GM18511 (cell line): ENCODE data around the gene ZBTB12.
"Not testable (repeated sequence)": the region's sequence is repeated elsewhere in the genome, so short reads cannot be mapped to it uniquely, and the experiment has no call there.

Source experiments
- ATAC-seq: cut with Tn5 transposase; IDR thresholded peaks from one replicate; pipeline ENCODE4 v1.9.1; 2021; ENCODE audit warnings: mild to moderate bottlenecking, moderate library complexity; ENCODE audit not compliant: unreplicated experiment

Gene ZBTB12

DNA sequence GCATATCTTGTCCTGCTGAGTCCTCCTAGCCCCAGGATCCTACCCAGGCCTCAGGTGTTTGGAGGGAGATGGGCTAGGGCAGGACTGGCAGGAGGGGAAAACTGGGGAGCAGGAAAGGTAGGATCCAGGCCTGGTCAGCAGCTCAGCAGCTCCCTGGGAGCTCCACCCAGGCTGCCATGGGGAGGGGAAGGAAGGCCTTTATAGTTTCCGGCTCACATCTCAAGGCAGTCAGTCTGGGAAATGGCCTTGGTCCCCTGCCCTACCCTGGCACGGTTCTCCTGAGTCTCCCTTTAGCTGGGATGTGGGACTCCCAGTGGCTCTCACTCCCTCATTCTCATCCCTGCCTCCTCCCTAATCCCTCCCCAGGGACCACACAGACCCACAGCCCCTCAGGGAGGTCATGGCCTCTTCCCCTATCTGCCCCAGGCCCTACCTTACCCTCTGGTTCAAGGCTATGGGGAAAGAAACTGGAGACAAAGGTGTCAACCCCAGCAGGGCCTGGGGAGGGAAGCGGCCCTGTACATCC, 24.7 kb downstream of the ZBTB12 start:
- ATAC-seq, result no peak

DNA sequence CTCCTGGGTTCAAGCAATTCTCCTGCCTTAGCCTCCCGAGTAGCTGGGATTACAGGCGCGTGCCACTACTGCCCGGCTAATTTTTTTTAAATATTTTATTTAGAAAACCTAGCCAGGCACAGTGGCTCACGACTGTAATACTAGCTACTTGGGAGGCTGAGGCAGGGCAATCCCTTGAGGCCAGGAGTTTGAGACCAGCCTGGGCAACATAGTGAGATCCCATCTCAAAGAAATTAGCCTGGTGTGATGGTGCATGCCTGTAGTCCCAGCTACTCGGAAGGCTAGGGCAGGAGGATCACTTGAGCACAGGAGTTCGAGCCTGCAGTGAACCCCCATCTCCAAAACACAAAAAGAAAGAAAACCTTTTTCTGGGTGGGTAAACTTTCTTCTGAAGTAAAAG, 25.5 kb downstream of the ZBTB12 start:
- ATAC-seq, result no peak

DNA sequence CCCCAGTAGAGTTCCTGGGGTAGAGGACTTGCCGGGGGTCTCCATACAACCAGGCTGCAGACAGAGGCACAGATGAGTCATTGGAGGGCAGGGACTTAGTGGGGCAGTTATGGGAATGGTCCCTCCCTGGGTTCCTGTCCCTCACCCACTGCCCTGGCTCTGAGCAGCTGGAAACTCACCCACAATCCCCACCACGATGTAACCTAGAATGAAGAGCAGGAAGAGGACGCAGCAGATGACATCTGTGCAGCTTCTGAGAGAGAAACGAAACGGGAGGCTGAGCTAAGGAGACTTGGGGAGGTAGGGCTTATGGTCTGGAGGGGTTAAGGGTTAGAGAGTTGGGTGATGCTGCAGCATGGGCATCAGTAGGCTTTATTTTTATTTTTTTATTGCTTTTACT, 26.0 kb downstream of the ZBTB12 start:
- no peak for ATAC-seq

DNA sequence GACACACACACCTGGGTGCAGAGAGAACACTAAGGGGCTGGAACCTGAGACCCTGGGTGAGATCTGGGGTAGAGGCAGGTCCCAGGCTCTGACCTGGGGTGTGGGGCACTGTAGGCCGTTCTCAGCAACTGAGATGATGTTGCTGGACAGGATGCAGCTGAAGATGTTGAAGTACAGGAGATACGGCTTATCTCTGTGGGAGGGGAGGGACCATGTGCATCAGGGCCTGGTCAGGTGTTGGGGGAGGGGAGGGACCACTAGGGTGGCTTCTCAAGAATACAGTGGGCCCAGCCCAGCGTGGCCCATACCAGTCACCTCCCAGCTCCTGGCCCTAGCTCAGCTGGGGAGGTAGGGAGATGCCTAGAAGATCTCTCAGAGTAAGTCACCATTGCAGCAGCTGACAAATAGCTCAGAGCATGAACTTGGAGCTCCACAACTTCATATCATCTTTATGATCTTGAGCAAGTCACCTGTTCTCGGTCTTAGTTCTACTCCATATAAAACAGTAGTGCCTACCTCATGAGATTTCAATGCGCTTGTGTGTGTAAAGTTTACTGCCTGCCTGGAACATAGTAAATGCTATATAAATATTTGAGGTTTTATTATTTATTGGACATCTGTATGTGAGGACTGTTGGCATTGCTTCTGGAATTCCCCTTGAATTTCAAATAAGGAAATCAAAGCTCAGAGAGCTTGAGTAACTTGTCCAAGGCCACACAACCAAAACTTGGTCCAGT, 26.9 kb downstream of the ZBTB12 start:
- no peak for ATAC-seq

DNA sequence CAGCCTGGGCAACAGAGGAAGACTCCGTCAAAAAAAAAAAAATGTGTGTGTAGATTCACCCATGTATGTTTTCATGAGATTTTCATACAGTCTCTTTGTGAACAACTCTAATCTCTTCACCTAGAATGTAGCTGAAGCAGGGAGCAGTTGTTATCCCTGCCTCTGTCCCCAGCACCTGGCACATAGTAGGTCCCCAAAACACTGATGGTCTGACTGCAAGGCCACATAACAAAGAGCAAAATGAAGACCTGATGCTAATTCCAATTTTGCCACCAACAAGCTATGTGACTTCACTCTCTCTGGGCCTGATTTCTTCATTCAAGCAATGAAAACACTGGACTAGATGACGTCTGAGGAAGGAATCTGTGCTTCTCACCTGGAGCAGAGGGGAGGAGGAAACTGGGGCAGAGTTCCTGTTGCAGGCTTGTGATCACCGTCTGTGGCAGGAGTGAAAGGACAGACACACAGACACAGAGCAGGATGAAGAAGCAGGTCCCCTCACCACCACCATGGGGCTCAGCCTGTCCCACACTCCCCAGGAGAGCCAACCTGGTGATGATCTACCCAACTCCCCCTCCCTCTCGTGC, 27.7 kb downstream of the ZBTB12 start:
- no peak for ATAC-seq

DNA sequence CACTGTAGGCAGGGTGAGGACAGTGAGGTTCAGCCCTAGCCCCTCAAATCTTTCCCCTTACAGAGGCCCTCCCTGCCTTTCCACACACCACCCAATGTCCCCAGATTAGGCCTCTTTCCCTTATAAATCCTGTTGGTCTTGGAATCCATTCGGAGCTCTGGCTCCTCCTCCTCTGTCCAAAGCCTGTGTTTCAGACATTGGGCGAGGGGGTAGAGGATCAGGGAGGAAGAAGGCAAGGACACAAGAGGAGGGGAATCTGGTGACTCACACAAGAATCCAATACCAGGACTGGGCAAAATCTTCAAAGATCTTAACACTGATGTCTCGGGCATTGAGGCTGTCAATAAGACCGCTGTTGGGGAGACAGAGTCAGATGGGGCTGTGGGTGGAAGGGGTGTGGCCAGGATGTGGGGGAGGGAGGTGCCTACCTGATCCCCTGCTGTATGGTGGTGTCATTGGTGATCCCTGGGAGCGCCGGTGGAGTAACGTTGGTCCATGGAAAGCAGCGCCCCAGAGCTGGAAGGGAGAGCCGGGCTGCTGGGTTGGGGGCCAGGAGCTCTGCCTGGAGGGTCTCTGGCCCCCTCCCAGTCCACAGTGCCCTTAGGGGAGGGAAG, 30.7 kb downstream of the ZBTB12 start:
- no peak for ATAC-seq

DNA sequence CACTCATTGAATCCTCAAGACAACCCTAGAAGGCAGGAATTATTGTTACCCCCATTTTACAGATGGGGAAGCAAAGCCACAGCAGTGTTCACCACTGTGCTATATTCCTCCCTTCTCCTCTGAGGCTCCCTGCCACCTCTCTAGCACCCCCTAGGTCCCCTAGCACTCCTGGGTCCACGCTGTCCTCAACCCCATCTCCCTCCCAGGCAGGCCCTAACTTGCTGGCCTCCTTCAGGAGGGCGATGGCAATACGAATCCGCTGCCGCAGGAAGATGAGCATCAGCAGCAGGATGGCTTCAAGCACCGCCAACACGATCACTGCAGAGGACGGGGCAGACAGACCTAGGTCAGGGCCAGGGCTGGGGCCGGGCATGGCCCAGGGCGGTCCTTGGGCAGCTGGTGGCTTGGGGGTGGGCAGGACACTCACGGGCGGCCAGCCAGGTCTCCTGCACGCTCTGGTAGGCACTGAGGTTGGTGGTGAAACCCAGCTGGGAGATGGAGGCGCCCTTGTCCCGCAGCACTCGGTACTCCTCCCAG, 31.4 kb downstream of the ZBTB12 start:
- ATAC-seq, result no peak

DNA sequence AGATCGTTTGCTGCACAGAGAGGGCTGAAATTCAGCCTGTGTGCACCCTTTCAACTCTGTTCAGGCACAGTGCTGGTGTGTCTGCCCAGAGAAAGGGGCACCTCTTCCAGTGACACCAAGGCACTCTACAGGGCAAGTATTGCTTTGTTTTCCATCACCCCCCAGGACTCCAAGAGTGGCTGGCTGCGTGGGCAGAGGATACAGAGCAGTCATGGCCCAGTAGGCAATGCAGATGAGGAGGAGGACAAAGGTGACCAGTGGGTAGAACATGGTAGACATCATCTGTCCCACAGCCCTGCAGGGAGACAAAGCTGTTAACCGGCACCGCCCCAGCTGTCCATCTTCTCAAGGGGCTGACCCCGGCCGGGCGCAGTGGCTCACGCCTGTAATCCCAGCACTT, 32.5 kb downstream of the ZBTB12 start:
- ATAC-seq, result no peak

DNA sequence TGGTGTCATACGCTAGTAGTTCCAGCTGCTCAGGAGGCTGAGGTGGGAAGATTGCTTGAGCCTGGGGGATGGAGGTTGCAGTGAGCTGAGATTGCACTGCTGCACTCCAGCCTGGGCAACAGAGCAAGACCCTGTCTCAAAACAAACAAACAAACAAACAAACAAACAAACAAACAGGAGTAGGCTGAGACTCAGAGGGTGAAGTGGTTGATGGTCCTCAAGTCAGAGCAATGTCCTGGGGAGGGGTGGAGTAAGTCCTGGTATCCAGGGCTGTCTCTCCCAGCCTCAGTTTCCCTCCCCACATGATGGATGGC, 33.3 kb downstream of the ZBTB12 start:
- not testable (repeated sequence) for ATAC-seq

DNA sequence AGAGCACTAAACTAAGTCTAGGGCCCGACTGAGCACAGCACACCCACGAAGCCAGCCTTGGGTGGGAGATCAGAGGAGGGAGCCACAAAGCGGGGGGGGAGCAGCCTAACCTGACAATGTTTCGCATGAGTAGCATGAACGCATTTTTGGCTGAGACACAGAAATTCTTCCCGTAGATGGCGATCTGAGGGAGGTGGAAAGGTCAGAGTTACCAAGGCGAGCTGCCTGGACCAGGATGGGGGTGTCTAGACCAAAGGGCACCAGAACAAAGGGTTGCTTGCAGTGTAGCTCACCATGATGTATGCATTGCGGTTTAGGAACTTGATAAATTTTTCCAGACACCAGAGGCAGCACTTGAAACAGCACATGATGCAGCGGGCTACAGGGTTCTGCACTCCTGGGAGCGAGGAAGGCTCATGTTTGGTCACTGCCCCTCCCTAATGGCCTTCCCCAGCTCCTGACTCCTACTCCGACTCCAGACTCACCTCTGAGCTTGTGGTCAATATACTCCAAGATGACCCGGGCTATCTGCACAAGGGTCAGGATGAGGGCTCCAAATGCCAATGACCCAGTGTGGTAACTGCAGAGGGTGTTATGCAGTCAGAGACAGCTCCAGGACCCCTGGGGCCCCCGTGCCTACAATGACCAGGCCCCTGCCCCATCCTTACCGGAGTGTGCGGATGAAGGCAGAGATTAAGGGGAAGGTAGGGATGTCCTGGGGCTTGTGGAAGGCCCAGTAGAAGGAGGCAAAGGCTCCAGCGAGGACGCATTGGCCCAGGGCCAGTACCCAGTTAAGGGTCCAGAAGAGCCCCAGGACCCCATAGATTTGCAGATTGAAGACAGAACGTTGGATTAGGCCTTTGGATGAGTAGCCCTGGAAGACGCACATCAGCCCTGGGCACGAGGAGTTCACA, 36.4 kb downstream of the ZBTB12 start:
- no peak for ATAC-seq

DNA sequence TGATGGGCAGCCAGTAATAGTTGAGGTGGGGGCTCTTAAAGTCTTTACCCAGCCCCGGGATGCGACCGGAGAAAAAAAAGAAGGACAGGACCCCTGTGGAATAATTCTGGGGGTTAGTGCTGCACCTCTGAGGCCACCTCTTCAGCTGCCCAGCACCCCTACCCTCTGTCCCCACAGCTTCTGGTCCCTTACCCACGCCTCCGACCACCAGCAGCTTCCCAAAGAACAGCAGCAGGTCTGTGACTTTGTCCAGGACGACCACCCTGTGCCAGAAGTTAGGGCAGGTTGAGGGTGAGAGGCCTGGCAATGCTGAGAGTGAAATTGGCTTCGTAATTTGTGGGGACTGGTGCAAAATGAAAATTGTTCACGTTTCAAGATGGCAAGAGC, 37.1 kb downstream of the ZBTB12 start:
- ATAC-seq, result no peak

DNA sequence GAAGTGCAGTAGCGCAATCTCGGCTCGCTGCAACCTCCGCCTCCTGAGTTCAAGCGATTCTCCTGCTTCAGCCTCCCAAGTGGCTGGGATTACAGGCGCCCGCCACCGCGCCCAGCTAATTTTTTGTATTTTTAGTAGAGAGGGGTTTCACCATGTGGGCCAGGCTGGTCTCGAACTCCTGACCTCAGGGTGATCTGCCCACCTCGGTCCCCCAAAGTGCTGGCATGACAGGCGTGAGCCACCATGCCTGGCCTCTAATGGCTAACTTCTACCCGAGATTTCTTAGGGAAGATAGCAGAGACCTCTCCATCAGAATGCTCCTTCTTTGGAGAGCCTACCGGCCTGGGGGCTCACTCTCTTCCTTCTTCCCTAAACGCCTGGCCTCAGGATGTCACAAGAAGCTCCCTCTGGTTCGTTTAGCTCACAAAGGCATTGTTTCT, 37.7 kb downstream of the ZBTB12 start:
- not testable (repeated sequence) for ATAC-seq

DNA sequence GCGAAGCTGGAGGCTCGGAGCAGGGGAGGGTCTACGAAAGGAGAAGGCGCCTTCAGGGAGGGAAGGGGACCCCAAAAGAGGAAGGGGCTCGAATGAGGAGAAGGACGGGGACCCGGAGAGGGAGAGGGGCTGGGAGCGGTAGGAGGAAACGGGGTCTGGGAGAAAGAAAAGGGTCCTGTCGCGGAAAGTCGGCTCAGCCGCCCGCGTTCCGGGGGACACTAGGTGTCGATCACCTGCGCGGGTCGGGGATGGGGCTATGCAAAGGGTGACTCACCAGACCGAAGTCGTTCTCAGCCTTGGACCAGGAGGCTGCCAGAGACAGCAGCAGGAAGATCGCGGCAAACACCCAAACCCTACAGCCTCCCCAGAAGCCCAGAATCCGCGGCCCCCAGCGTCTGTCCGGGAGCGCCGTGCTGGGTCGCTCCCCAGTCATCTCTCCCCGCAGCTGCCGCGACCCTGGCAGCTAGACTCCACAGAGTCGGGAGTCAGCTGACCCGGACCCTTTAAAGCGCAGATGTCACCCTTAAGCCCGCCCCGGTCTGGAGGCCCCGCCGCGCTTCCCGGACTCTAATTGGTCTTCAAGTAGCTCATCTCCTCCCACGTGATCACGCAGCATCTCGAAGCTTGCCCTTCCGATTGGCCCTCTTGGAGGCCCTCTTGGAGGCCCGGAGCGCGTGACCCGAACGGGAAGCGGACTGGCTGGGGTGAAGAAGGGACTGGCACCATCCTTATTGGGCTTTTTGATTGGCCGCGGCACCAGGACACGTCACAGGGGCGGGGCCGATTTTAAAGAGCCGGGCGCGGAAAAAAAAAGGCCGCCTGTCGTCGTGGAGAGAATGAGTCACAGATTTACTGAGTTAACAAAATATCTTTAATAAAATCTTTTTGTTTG, 39.3 kb downstream of the ZBTB12 start, which contains the start of gene NEU1:
TSS of gene NEU1 (minus strand) at position 478 of the 892 bp plus-strand sequence. CDS start at position 433, 45 bp downstream.
- peak; percentile 94 for ATAC-seq

DNA sequence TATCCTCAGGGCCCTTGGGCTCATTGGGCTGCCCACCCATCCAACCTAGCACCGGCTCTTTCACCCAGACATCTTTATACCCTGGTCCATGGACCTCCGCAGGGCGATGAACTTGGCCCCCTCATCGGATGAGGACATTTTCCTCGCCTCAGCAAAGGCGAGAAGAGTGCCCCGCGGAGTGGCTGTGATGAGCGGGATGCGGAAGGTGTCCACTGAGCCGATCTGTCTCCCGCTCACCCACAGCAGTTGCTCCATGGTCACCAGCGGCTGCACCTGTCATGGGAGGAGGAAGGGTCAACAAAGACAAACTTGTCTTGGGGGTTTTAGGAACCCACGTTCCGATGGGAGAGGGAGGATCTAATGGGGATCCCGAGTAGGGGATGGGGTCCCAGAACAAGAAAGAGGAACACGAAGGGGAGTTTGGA, 40.0 kb downstream of the ZBTB12 start:
- ATAC-seq, result no peak

DNA sequence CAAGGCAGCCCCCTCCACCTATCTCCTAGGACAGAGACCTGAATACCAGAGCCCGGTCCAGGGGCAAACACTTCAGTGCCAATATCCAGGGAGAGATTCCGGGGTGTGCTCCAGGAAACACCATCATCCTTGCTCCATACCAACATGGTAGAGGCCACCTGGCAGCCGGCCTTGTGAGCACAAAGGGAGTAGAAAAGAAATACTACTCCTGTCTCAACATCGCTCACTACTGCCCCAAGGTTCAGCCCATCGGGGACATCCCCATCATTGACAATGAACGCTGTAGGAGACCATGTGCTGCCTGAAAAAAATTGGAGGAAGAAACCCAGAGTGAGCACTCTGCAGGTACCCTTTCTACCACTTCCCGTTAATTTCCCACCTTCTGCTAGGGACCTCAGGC, 40.7 kb downstream of the ZBTB12 start:
- ATAC-seq, result no peak

DNA sequence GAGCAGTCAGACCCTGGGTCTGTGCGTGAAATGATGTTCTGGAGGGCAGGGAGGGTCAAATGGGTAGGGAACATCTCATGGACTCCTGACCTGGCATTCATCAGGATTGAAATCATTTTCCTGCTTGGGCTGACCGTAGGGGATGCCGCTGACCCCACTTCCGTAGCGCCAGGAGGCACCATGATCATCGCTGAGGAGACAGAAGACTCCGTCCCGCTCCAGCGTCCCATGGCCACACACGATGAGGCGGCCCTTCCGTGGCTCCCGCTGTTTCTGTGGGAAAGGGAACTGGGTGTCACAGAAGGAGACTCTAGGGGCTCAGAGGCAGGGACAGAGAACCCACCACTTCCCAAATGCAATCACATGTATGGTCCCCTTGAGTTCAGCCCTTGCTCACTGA, 41.5 kb downstream of the ZBTB12 start:
- ATAC-seq, result no peak

DNA sequence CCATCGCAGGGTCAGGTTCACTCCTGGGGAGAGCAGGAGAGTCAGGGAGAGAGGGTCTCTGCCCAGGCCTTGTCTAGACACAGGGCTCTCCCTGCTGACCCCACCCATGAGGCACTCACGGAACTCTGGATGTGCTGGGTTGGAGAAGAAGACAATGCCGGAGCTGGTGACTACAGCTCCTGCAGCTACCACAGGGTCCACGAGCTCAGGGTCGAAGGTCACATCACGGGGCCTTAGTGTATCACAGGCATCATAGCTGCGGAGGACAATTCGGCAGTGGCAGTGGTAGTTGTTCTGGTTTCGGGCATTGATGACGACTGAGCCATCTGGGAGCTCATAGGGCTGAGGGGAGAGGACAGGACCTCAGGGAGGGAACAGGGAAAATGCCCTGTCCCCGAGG, 42.0 kb downstream of the ZBTB12 start:
- ATAC-seq, result no peak

DNA sequence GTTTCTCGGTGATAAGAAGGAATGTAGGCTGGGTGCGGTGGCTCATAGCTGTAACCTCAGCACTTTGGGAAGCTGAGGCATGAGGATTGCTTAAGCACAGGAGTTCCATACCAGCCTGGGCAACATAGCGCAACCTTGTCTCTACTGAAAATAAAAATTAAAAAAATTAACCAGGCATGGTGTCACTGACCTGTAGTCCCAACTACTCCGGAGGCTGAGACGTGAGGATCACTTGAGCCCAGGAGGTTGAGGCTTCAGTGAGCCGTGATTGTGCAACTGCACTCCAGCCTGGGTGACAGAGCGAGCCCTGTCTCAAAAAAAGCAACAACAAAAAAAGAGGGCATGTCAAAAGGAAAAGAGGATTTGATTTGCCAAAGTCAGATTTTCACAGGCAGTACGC, 43.2 kb downstream of the ZBTB12 start:
- no peak for ATAC-seq

DNA sequence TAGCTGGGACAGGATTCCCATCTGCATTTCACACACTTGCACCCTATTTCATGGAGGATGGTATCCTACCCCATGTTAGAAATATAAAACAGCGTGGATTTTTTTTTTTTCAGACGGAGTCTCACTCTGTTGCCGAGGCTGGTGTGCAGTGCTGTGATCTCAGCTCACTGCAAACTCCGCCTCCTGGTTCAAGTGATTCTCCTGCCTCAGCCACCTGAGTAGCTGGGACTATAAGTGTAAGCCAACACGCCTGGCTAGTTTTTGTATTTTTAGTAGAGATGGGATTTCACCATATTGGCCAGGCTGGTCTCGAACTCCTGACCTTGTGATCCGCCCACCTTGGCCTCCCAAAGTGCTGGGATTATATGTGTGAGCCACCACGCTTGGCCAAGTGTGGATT, 44.1 kb downstream of the ZBTB12 start:
- not testable (repeated sequence) for ATAC-seq
